ENCODE data around the gene KLF6.

Gene KLF6

GRCh38 chr10:3757638-3758490 is 27.1 kb downstream of the KLF6 start:
- DNase-seq (ENCODE audit: low spot score) (peak; percentile 83), FAIRE-seq (peak; percentile 73)

GRCh38 chr10:3757250-3757637 is 27.8 kb downstream of the KLF6 start:
- FAIRE-seq (no peak), DNase-seq (ENCODE audit: low spot score) (no peak)

- DNase-seq (ENCODE audit: low spot score), result no peak
- FAIRE-seq, result no peak
Measured at GRCh38 chr10:3756360-3756740, 28.7 kb downstream of the KLF6 start.

GRCh38 chr10:3755440-3756359 is 29.3 kb downstream of the KLF6 start:
- FAIRE-seq (peak; percentile 86), DNase-seq (ENCODE audit: low spot score) (peak; percentile 84)

GRCh38 chr10:3754727-3755439 is 30.1 kb downstream of the KLF6 start:
- DNase-seq (ENCODE audit: low spot score), result peak; percentile 93
- FAIRE-seq, result peak; percentile 93

- peak; percentile 62 for DNase-seq (ENCODE audit: low spot score)
- peak; percentile 15 for FAIRE-seq
Measured at GRCh38 chr10:3750854-3751253, 34.2 kb downstream of the KLF6 start.

- FAIRE-seq (peak; percentile 2), DNase-seq (ENCODE audit: low spot score) (peak; percentile 49)
Measured at GRCh38 chr10:3750006-3750816, 34.8 kb downstream of the KLF6 start.

GRCh38 chr10:3749600-3749999 is 35.4 kb downstream of the KLF6 start:
- peak; percentile 76 for FAIRE-seq
- DNase-seq (ENCODE audit: low spot score), result peak; percentile 76

GRCh38 chr10:3749011-3749410 is 36.0 kb downstream of the KLF6 start:
- FAIRE-seq, result no peak
- no peak for DNase-seq (ENCODE audit: low spot score)

GRCh38 chr10:3748484-3748883 is 36.5 kb downstream of the KLF6 start:
- DNase-seq (ENCODE audit: low spot score), result peak; percentile 57
- FAIRE-seq, result peak; percentile 17

GRCh38 chr10:3747984-3748383 is 37.0 kb downstream of the KLF6 start:
- DNase-seq (ENCODE audit: low spot score) (no peak), FAIRE-seq (no peak)

- no peak for FAIRE-seq
- DNase-seq (ENCODE audit: low spot score), result no peak
Measured at GRCh38 chr10:3747248-3747960, 37.6 kb downstream of the KLF6 start.

GRCh38 chr10:3746634-3747033 is 38.4 kb downstream of the KLF6 start:
- DNase-seq (ENCODE audit: low spot score) (no peak), FAIRE-seq (no peak)

GRCh38 chr10:3745521-3745920 is 39.5 kb downstream of the KLF6 start:
- DNase-seq (ENCODE audit: low spot score), result no peak

GRCh38 chr10:3741688-3742461 is 43.1 kb downstream of the KLF6 start:
- DNase-seq (ENCODE audit: low spot score), result no peak
- no peak for FAIRE-seq

More at GRCh38 chr10:3745521-3745920, 39.5 kb downstream of the KLF6 start:
- FAIRE-seq, result no peak

GRCh38 chr10:3740157-3740871 is 44.7 kb downstream of the KLF6 start:
- FAIRE-seq (peak; percentile 96), DNase-seq (ENCODE audit: low spot score) (peak; percentile 99)

GRCh38 chr10:3738855-3739350 is 46.1 kb downstream of the KLF6 start:
- FAIRE-seq, result peak; percentile 86
- DNase-seq (ENCODE audit: low spot score), result peak; percentile 23

- DNase-seq (ENCODE audit: low spot score) (no peak), FAIRE-seq (no peak)
Measured at GRCh38 chr10:3737864-3738263, 47.1 kb downstream of the KLF6 start.
